Heart left ventricle (tissue), 16 donors: Measurements from ENCODE around the gene PLPPR2. TPM values are rescaled to one million over a fixed set of nuclear protein-coding genes. Genes with fewer than 3 reads are reported as not detected.
"Not testable (repeated sequence)": the region's sequence is repeated elsewhere in the genome, so short reads cannot be mapped to it uniquely, and the experiment has no call there.

Experiments used
- ATAC-seq, 4 donors: fragments of 200-7000 bp; cut with Tn5 transposase; one replicate each; pipeline ENCODE4 v1.9.1; 2020 to 2022; ENCODE audit warnings: moderate library complexity in 4 of 4, mild to moderate bottlenecking in 3 of 4, moderate number of reproducible peaks in 1 of 4
- DNase-seq, 5 donors: peaks; one replicate each; pipeline ENCODE4 v3.0.0-alpha.2; 2020
- H3K27ac ChIP-seq, 12 donors: fragments of 200-600 bp; sonication (generic) in 4 of 12; one replicate each; pipeline versions ENCODE4 v1.5.0 to v1.8.0; 2016 to 2022; ENCODE audit warnings: mild to moderate bottlenecking in 2 of 12
- H3K27me3 ChIP-seq, 9 donors: fragments of 200-600 bp; sonication (generic) in 2 of 9; one replicate each; pipeline versions ENCODE4 v1.5.1 to v1.8.0; 2016 to 2022; ENCODE audit warnings: mild to moderate bottlenecking in 3 of 9
- H3K36me3 ChIP-seq, 9 donors: fragments of 200-600 bp; sonication (generic) in 2 of 9; one replicate each; pipeline versions ENCODE4 v1.5.0 to v1.8.0; 2018 to 2022; ENCODE audit warnings: mild to moderate bottlenecking in 2 of 9
- H3K4me1 ChIP-seq, 12 donors: fragments of 200-600 bp; sonication (generic) in 4 of 12; one replicate each; pipeline versions ENCODE4 v1.5.0 to v1.8.0; 2016 to 2022; ENCODE audit warnings: mild to moderate bottlenecking in 3 of 12
- H3K4me3 ChIP-seq, 12 donors: fragments of 200-600 bp; sonication (generic) in 4 of 12; one replicate each; pipeline versions ENCODE4 v1.5.0 to v1.8.0; 2017 to 2022; ENCODE audit warnings: mild to moderate bottlenecking in 9 of 12, moderate library complexity in 4 of 12
- H3K9me3 ChIP-seq, 12 donors: fragments of 200-600 bp; sonication (generic) in 4 of 12; one replicate each; pipeline versions ENCODE4 v1.5.0 to v1.8.0; 2016 to 2022; ENCODE audit warnings: mild to moderate bottlenecking in 1 of 12
- CTCF ChIP-seq, 12 donors: fragments of 200-600 bp; sonication (generic) in 4 of 12; IDR thresholded peaks; one replicate each; pipeline versions ENCODE4 v1.5.0 to v1.8.0; 2018 to 2022; ENCODE audit warnings: antibody characterized with exemption in 12 of 12, mild to moderate bottlenecking in 5 of 12
- POLR2A ChIP-seq, 2 donors: fragments of 450-650 bp; IDR thresholded peaks; one replicate each; pipeline ENCODE4 v1.6.1; 2017; ENCODE audit warnings: antibody characterized with exemption in 2 of 2, mild to moderate bottlenecking in 2 of 2, moderate library complexity in 2 of 2
- WGBS, 4 donors: extraction: QIAGEN DNeasy Blood & Tissue Kit in 2 of 4; methylation state at CpG; one replicate each; pipeline versions ENCODE4 v1.1.5 to v1.1.7; 2013 to 2018; 5-methylcytosine and 5-hydroxymethylcytosine counted together
- intact Hi-C, 10 donors: fragments of 100-400 bp; cut with DNase I; formaldehyde crosslinking; loops; one replicate each; pipeline versions ENCODE4 v1.11.1 to v1.14.2; 2022
- polyA plus RNA-seq, 2 donors: library from polyadenylated mRNA; stranded (reverse); fragments of 200-250 nt; gene quantifications; one replicate each; pipeline ENCODE4 v1.2.3, GENCODE V29; 2013
- total RNA-seq, 9 donors: library from RNA; depleted of rRNA in 2 of 9; stranded (reverse); fragments of >200 nt in 2 of 9; fragmentation: NEBNext Ultra II Directional in 3 of 9; extraction: Animal tissue kit (Norgen Biotek cat#: 25700) in 3 of 9; gene quantifications; one replicate each; pipeline versions ENCODE4 v1.1.0 to v1.2.4, GENCODE V29; 2016 to 2023
- donor health status: ischemic (EF 13 %, LVEDD 7.1; RV severe dilation, severe dysfunction).
- donor health status: healthy with polysubstance abuse.
- donor health status: DM: no; HTN: yes; CAD: no.
- donor health status: DM: no; HTN: no; CAD: no.
- donor health status: ischemic (EF 25% LVEDD 6.9; RV normal size, moderate dysfunction).
- donor health status: ischemic (EF 25% LVEDD 5.7; RV mildly dilated, moderate dysfunction).
- donor health status: healthy.
- donor health status: DM: yes; HTN: yes; CAD: no.
- donor health status: ischemic (EF 35%, LVEDD 5.7; RV mildly dilated, moderate dysfunction).
- donor health status: nonischemic (EF 11% LVEDD 7.7; RV severe dilation, severe dysfunction).
- donor health status: DM: yes; HTN: yes; CAD: no.
- donor health status: PGD.
- donor health status: ischemic (EF 29% LVEDD 5.4; RV normal size, mild dysfunction).
- donor health status: nonischemic (EF 23%, LVEDD 6.1; RV moderate dilation, normal function).

PLPPR2 gene
- total and polyA plus RNA-seq, 11 donors, result 4.5 to 24.8 (median 11.2) TPM

GRCh38 chr19:11339254-11340098, 15.8 kb upstream of the PLPPR2 start, which contains the start of gene RAB3D:
Gene RAB3D (minus strand): TSS chr19:11339657. CDS start chr19:11337399, 2,258 bp downstream.
- peaks cover 0 to 44% (median 22%) of the 10 kb centered on the region in 9 donors for H3K36me3 ChIP-seq
- peaks cover 0 to 39% (median 14%) of the 10 kb centered on the region in 12 donors for H3K4me1 ChIP-seq
- TF ChIP-seq CTCF (IDR thresholded peaks at IDR 0.05) (no peak), POLR2A (IDR thresholded peaks at IDR 0.05) (peak in 1 of 2 donors; percentile 56)
- DNase-seq, result peak; percentile 93 to 96 (median 95)
- no peaks in the 10 kb centered on the region for H3K27me3 ChIP-seq
- intact Hi-C loops, result loop anchor here in 4 of 10 donors (1.0 to 5.0 kb wide), 3 partner anchors 37 to 45 kb away; partner anchors contain the start of gene TSPAN16 (in 2 of the 4)
- WGBS, 4 donors, result 8 to 23% (median 10%) methylated on average over 14 to 53 of the region's 53 CpGs
- peaks cover 0 to 4% (median 0%) of the 10 kb centered on the region in 12 donors for H3K9me3 ChIP-seq
- peak within 1 kb of the TSS; percentile 41 to 85 (median 78) for H3K27ac ChIP-seq
- peak within 1 kb of the TSS; percentile 56 to 88 (median 77) for H3K4me3 ChIP-seq
- peak; percentile 92 to 98 (median 97) for ATAC-seq

DNA sequence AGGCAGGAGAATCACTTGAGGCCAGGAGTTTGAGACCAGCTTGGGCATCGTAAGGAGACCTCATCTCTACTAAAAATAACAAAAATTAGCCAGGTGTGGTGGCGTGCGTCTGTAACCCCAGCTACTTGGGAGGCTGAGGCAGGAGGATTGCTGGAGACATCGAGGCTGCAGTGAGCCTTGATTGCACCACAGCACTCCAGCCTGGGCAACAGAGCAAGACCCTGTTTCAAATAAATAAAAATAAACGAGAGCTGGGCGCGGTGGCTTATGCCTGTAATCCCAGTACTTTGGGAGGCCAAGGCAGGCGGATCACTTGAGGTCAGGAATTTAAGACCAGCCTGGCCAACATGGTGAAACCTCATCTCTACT, 15.1 kb upstream of the PLPPR2 start:
- WGBS, 4 donors, result 86 to 93% (median 89%) methylated on average over 8 of the region's 8 CpGs
- H3K27ac ChIP-seq, result peak overlapping the region in 11 of 12 donors; percentile 22 to 85 (median 79)
- DNase-seq, H3K9me3 ChIP-seq, ATAC-seq, H3K27me3 ChIP-seq, intact Hi-C loops: not testable (repeated sequence)
- peaks cover 0 to 38% (median 16%) of the 10 kb centered on the region in 9 donors for H3K36me3 ChIP-seq
- peaks cover 0 to 45% (median 19%) of the 10 kb centered on the region in 12 donors for H3K4me1 ChIP-seq
- H3K4me3 ChIP-seq, result peak overlapping the region in 10 of 12 donors; percentile 56 to 88 (median 77)

- no peaks in the 10 kb centered on the region for H3K27me3 ChIP-seq
- no peak overlapping the region for H3K4me3 ChIP-seq
- no peaks in the 10 kb centered on the region for H3K9me3 ChIP-seq
- 86 to 96% (median 93%) methylated on average over 3 of the region's 3 CpGs for WGBS, 4 donors
- TF ChIP-seq CTCF (IDR thresholded peaks at IDR 0.05) (no peak), POLR2A (IDR thresholded peaks at IDR 0.05) (no peak)
- no peak for DNase-seq
- H3K4me1 ChIP-seq, result peaks cover 0 to 55% (median 28%) of the 10 kb centered on the region in 12 donors
- intact Hi-C loops, result no loop called here
- H3K27ac ChIP-seq, result no peak overlapping the region
- peaks cover 0 to 19% (median 3%) of the 10 kb centered on the region in 9 donors for H3K36me3 ChIP-seq
- no peak for ATAC-seq
Observed at GRCh38 chr19:11342429-11342828, 12.8 kb upstream of the PLPPR2 start.

GRCh38 chr19:11345122-11345803, 10.0 kb upstream of the PLPPR2 start:
- ATAC-seq (no peak), DNase-seq (peak in 1 of 5 donors; percentile 33)
- Histone ChIP-seq H3K36me3 (peaks cover 0 to 19% (median 3%) of the 10 kb centered on the region in 9 donors), H3K27ac (peak overlapping the region in 10 of 12 donors; percentile 32 to 92 (median 84)), H3K4me1 (peaks cover 0 to 34% (median 22%) of the 10 kb centered on the region in 12 donors), H3K27me3 (no peaks in the 10 kb centered on the region), H3K9me3 (peaks cover 0 to 10% (median 0%) of the 10 kb centered on the region in 12 donors), H3K4me3 (peak overlapping the region; percentile 42 to 87 (median 78))
- WGBS, 4 donors, result 49 to 61% (median 50%) methylated on average over 10 to 15 of the region's 15 CpGs
- intact Hi-C loops, result loop anchor here in 2 of 10 donors (5.0 kb wide), 2 partner anchors 37 to 53 kb away; partner anchors contain the start of gene EPOR (in 1 of the 2)
- TF ChIP-seq POLR2A (IDR thresholded peaks at IDR 0.05) (no peak), CTCF (IDR thresholded peaks at IDR 0.05) (no peak)
